HepG2 (cell line): Measurements from ENCODE around the gene VPS11. TPM values are rescaled to one million over a fixed set of nuclear protein-coding genes. Genes with fewer than 3 reads are reported as not detected.

ENCODE experiments used
- GABPB1 ChIP-seq: IDR thresholded peaks from 2 replicates; pipeline ENCODE4 v1.6.1; 2016; ENCODE audit warnings: mild to moderate bottlenecking, missing genetic modification reagents, moderate library complexity, missing compliant biosample characterization
- KMT2B ChIP-seq: IDR thresholded peaks from 2 replicates; pipeline ENCODE4 v1.6.1; 2016; ENCODE audit warnings: missing genetic modification reagents, missing compliant biosample characterization
- polyA plus RNA-seq, 8 experiments: library from polyadenylated mRNA; depleted of rRNA in 3 of 8; stranded (reverse) in 7 of 8; unstranded in 1 of 8; fragments of >200 nt; fragmentation: Illumina TruSeq in 4 of 8; extraction: Trizol in 4 of 8; gene quantifications; 2 replicates each; pipeline versions ENCODE4 v1.2.1 to v1.2.3, GENCODE V29; 2011 to 2016; ENCODE audit warnings: low read depth in 4 of 8, missing spikeins in 1 of 8, mixed read lengths in 1 of 8; ENCODE audit not compliant: insufficient read depth in 1 of 8
- total RNA-seq, 5 experiments: library from RNA; depleted of rRNA; stranded (reverse); fragments of >200 nt; fragmentation: Illumina TruSeq; extraction: Trizol; gene quantifications; 2 replicates each; pipeline ENCODE4 v1.2.3, GENCODE V29; 2016; ENCODE audit warnings: low read depth in 1 of 5
- TF ChIP-seq, protein P1 (sequence below): sonication (generic); formaldehyde crosslinking; IDR thresholded peaks from 2 replicates; pipeline ENCODE4 v1.8.1; 2022; ENCODE audit warnings: low read depth, mild to moderate bottlenecking, missing genetic modification reagents
- TF ChIP-seq, protein P2 (sequence below): sonication (generic); formaldehyde crosslinking; IDR thresholded peaks from 2 replicates; pipeline ENCODE4 v1.5.1; 2020; ENCODE audit warnings: mild to moderate bottlenecking, missing genetic modification reagents, moderate library complexity
- TF ChIP-seq, protein P3 (sequence below): sonication (generic); formaldehyde crosslinking; IDR thresholded peaks from 2 replicates; pipeline ENCODE4 v1.5.0; 2020; ENCODE audit warnings: mild to moderate bottlenecking, missing genetic modification reagents, moderate library complexity
- TF ChIP-seq, protein P4 (sequence below): conservative IDR thresholded peaks from 2 replicates; pipeline ENCODE4 v1.6.1; 2018; ENCODE audit warnings: missing genetic modification reagents
- TF ChIP-seq, protein P5 (sequence below), 2 experiments: sonication (generic) in 1 of 2; formaldehyde crosslinking in 1 of 2; IDR thresholded peaks; 2 replicates each; pipeline versions ENCODE4 v1.5.1 to v1.6.1; 2011 to 2020; ENCODE audit warnings: borderline replicate concordance in 1 of 2, low read depth in 1 of 2, low read length in 1 of 2, mild to moderate bottlenecking in 1 of 2, missing genetic modification reagents in 1 of 2, moderate library complexity in 1 of 2
- TF ChIP-seq, protein P6 (sequence below): IDR thresholded peaks from 2 replicates; pipeline ENCODE4 v1.4.0; 2020; ENCODE audit warnings: mild to moderate bottlenecking, missing genetic modification reagents
- TF ChIP-seq, protein P7 (sequence below): sonication (generic); formaldehyde crosslinking; IDR thresholded peaks from 2 replicates; pipeline ENCODE4 v1.5.0; 2020; ENCODE audit warnings: mild to moderate bottlenecking, missing genetic modification reagents

The VPS11 gene
- total and polyA plus RNA-seq, 2 of the 13 experiments (the other 11 are each of a cell fraction or from before 2014, with no cell fraction given): 13.7 to 21.6 TPM

DNA sequence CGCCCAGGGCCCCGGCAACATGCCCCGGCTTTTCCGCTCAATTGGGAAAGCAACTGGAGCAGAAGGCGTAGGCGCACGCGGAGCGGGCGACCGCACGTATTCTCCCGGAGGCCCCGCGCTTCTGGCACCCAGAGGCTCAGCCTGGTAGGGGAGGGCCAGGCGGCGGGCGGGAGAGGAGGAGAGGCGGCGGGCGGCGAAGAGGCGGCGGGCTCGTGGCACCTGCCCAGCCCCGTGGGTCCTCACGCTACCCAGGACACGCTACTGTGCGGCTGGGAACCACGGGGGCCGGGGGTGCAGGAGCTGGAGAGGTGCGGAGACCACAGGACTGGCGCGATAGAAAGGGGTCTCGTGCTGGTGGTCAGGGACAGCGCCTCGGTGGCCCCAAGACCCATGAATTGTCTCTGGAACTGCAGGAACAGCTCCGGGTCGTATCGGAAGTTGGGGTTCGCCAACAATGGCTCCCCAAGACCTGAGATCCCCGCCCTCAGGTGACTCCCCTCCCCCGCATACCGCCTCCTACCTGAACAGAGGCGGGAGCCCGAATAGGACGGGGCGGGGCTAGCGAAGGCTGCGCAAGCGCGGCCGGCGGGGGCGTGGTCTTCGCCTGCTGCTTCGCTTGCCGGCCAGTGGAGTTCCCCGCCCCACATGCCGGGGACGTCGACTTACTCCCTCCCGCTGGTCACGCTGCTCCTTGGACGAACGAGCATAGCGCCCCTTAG lies 37.1 kb upstream of the VPS11 start, which contains the start of gene SLC37A4 (continued):
- TF ChIP-seq, protein P1, sequence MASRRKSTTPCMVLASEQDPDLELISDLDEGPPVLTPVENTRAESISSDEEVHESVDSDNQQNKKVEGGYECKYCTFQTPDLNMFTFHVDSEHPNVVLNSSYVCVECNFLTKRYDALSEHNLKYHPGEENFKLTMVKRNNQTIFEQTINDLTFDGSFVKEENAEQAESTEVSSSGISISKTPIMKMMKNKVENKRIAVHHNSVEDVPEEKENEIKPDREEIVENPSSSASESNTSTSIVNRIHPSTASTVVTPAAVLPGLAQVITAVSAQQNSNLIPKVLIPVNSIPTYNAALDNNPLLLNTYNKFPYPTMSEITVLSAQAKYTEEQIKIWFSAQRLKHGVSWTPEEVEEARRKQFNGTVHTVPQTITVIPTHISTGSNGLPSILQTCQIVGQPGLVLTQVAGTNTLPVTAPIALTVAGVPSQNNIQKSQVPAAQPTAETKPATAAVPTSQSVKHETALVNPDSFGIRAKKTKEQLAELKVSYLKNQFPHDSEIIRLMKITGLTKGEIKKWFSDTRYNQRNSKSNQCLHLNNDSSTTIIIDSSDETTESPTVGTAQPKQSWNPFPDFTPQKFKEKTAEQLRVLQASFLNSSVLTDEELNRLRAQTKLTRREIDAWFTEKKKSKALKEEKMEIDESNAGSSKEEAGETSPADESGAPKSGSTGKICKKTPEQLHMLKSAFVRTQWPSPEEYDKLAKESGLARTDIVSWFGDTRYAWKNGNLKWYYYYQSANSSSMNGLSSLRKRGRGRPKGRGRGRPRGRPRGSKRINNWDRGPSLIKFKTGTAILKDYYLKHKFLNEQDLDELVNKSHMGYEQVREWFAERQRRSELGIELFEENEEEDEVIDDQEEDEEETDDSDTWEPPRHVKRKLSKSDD (CRISPR knock-in tag): peak; percentile 62; the same call in 1 of the 2 replicates
- TF ChIP-seq, protein P2, sequence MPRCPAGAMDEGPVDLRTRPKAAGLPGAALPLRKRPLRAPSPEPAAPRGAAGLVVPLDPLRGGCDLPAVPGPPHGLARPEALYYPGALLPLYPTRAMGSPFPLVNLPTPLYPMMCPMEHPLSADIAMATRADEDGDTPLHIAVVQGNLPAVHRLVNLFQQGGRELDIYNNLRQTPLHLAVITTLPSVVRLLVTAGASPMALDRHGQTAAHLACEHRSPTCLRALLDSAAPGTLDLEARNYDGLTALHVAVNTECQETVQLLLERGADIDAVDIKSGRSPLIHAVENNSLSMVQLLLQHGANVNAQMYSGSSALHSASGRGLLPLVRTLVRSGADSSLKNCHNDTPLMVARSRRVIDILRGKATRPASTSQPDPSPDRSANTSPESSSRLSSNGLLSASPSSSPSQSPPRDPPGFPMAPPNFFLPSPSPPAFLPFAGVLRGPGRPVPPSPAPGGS (CRISPR knock-in tag): peak; percentile 79
- TF ChIP-seq, protein P3, sequence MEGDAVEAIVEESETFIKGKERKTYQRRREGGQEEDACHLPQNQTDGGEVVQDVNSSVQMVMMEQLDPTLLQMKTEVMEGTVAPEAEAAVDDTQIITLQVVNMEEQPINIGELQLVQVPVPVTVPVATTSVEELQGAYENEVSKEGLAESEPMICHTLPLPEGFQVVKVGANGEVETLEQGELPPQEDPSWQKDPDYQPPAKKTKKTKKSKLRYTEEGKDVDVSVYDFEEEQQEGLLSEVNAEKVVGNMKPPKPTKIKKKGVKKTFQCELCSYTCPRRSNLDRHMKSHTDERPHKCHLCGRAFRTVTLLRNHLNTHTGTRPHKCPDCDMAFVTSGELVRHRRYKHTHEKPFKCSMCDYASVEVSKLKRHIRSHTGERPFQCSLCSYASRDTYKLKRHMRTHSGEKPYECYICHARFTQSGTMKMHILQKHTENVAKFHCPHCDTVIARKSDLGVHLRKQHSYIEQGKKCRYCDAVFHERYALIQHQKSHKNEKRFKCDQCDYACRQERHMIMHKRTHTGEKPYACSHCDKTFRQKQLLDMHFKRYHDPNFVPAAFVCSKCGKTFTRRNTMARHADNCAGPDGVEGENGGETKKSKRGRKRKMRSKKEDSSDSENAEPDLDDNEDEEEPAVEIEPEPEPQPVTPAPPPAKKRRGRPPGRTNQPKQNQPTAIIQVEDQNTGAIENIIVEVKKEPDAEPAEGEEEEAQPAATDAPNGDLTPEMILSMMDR (CRISPR knock-in tag): peak; percentile 97
- TF ChIP-seq, protein P4, sequence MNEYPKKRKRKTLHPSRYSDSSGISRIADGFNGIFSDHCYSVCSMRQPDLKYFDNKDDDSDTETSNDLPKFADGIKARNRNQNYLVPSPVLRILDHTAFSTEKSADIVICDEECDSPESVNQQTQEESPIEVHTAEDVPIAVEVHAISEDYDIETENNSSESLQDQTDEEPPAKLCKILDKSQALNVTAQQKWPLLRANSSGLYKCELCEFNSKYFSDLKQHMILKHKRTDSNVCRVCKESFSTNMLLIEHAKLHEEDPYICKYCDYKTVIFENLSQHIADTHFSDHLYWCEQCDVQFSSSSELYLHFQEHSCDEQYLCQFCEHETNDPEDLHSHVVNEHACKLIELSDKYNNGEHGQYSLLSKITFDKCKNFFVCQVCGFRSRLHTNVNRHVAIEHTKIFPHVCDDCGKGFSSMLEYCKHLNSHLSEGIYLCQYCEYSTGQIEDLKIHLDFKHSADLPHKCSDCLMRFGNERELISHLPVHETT (CRISPR knock-in tag): peak; percentile 1; the same call in 1 of the 2 replicates
- TF ChIP-seq, protein P5, sequence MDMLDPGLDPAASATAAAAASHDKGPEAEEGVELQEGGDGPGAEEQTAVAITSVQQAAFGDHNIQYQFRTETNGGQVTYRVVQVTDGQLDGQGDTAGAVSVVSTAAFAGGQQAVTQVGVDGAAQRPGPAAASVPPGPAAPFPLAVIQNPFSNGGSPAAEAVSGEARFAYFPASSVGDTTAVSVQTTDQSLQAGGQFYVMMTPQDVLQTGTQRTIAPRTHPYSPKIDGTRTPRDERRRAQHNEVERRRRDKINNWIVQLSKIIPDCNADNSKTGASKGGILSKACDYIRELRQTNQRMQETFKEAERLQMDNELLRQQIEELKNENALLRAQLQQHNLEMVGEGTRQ (IDR thresholded peaks at IDR 0.05; ENCODE audit: low read depth, low read length): no peak
- TF ChIP-seq, protein P5 (CRISPR knock-in tag; IDR thresholded peaks at IDR 0.05; ENCODE audit: borderline replicate concordance): 0 out of 2 replicates have a peak, but pooled peaks have one; percentile 58
- TF ChIP-seq, protein P6, sequence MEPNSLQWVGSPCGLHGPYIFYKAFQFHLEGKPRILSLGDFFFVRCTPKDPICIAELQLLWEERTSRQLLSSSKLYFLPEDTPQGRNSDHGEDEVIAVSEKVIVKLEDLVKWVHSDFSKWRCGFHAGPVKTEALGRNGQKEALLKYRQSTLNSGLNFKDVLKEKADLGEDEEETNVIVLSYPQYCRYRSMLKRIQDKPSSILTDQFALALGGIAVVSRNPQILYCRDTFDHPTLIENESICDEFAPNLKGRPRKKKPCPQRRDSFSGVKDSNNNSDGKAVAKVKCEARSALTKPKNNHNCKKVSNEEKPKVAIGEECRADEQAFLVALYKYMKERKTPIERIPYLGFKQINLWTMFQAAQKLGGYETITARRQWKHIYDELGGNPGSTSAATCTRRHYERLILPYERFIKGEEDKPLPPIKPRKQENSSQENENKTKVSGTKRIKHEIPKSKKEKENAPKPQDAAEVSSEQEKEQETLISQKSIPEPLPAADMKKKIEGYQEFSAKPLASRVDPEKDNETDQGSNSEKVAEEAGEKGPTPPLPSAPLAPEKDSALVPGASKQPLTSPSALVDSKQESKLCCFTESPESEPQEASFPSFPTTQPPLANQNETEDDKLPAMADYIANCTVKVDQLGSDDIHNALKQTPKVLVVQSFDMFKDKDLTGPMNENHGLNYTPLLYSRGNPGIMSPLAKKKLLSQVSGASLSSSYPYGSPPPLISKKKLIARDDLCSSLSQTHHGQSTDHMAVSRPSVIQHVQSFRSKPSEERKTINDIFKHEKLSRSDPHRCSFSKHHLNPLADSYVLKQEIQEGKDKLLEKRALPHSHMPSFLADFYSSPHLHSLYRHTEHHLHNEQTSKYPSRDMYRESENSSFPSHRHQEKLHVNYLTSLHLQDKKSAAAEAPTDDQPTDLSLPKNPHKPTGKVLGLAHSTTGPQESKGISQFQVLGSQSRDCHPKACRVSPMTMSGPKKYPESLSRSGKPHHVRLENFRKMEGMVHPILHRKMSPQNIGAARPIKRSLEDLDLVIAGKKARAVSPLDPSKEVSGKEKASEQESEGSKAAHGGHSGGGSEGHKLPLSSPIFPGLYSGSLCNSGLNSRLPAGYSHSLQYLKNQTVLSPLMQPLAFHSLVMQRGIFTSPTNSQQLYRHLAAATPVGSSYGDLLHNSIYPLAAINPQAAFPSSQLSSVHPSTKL (CRISPR knock-in tag): peak; percentile 66
- TF ChIP-seq KMT2B (CRISPR knock-in tag) (peak; percentile 82; the same call in 1 of the 2 replicates), GABPB1 (CRISPR knock-in tag) (peak; percentile 77)
- TF ChIP-seq, protein P7, sequence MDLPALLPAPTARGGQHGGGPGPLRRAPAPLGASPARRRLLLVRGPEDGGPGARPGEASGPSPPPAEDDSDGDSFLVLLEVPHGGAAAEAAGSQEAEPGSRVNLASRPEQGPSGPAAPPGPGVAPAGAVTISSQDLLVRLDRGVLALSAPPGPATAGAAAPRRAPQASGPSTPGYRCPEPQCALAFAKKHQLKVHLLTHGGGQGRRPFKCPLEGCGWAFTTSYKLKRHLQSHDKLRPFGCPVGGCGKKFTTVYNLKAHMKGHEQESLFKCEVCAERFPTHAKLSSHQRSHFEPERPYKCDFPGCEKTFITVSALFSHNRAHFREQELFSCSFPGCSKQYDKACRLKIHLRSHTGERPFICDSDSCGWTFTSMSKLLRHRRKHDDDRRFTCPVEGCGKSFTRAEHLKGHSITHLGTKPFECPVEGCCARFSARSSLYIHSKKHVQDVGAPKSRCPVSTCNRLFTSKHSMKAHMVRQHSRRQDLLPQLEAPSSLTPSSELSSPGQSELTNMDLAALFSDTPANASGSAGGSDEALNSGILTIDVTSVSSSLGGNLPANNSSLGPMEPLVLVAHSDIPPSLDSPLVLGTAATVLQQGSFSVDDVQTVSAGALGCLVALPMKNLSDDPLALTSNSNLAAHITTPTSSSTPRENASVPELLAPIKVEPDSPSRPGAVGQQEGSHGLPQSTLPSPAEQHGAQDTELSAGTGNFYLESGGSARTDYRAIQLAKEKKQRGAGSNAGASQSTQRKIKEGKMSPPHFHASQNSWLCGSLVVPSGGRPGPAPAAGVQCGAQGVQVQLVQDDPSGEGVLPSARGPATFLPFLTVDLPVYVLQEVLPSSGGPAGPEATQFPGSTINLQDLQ (CRISPR knock-in tag): peak; percentile 77; the same call in 1 of the 2 replicates
